Myocyte (in vitro differentiated cells): ENCODE results near the gene KAZN. TPM values are rescaled to one million over a fixed set of nuclear protein-coding genes. Genes with fewer than 3 reads are reported as not detected.
A peak's percentile ranks its signal among the peaks of the same experiment; 100 is the strongest.

Experiments used
- DNase-seq: peaks from one replicate; pipeline ENCODE4 v3.0.0-alpha.2; 2012; ENCODE audit warnings: low read depth
- total RNA-seq: library from RNA; depleted of rRNA; stranded (reverse); fragments of >200 nt; gene quantifications from 2 replicates; pipeline ENCODE4 v1.2.3, GENCODE V29; 2014

The KAZN gene
- total RNA-seq, 1 donor from 2014 or later, result 15.0 TPM

- DNase-seq, result no peak
These were observed 247.4 kb downstream of the KAZN start for GRCh38 chr1:14845851-14846250.

- no peak for DNase-seq
These were observed 248.2 kb downstream of the KAZN start for GRCh38 chr1:14846688-14847087.

- DNase-seq, result no peak
These were observed 249.7 kb downstream of the KAZN start for GRCh38 chr1:14848203-14848602.

- DNase-seq, result no peak
These were observed 250.1 kb downstream of the KAZN start for GRCh38 chr1:14848625-14849024.

GRCh38 chr1:14849038-14849437 lies 250.6 kb downstream of the KAZN start:
- DNase-seq, result no peak

GRCh38 chr1:14850563-14850962 lies 252.1 kb downstream of the KAZN start:
- DNase-seq, result no peak

GRCh38 chr1:14851760-14852159 lies 253.3 kb downstream of the KAZN start:
- DNase-seq, result no peak

GRCh38 chr1:14852291-14852690 lies 253.8 kb downstream of the KAZN start:
- DNase-seq, result no peak

- no peak for DNase-seq
These were observed 255.0 kb downstream of the KAZN start for GRCh38 chr1:14853518-14853917.

- DNase-seq, result no peak
These were observed 256.8 kb downstream of the KAZN start for GRCh38 chr1:14855268-14855667.

- no peak for DNase-seq
These were observed 257.3 kb downstream of the KAZN start for GRCh38 chr1:14855801-14856200.

GRCh38 chr1:14857436-14858195 lies 259.1 kb downstream of the KAZN start:
- no peak for DNase-seq

GRCh38 chr1:14862114-14862771 lies 263.8 kb downstream of the KAZN start:
- no peak for DNase-seq

- DNase-seq, result no peak
These were observed 266.6 kb downstream of the KAZN start for GRCh38 chr1:14865106-14865505.

- DNase-seq, result peak; percentile 18
These were observed 268.6 kb downstream of the KAZN start for GRCh38 chr1:14866911-14867612.

- no peak for DNase-seq
These were observed 270.7 kb downstream of the KAZN start for GRCh38 chr1:14869187-14869586.

GRCh38 chr1:14871218-14871970 lies 272.9 kb downstream of the KAZN start:
- no peak for DNase-seq

GRCh38 chr1:14872762-14873161 lies 274.3 kb downstream of the KAZN start:
- no peak for DNase-seq

- no peak for DNase-seq
These were observed 275.2 kb downstream of the KAZN start for GRCh38 chr1:14873677-14874076.

GRCh38 chr1:14875524-14876509 lies 277.3 kb downstream of the KAZN start:
- DNase-seq, result no peak
